ENCODE measurements around the gene METTL25. TPM values are rescaled to one million over a fixed set of nuclear protein-coding genes. Genes with fewer than 3 reads are reported as not detected.

The METTL25 gene, protein sequence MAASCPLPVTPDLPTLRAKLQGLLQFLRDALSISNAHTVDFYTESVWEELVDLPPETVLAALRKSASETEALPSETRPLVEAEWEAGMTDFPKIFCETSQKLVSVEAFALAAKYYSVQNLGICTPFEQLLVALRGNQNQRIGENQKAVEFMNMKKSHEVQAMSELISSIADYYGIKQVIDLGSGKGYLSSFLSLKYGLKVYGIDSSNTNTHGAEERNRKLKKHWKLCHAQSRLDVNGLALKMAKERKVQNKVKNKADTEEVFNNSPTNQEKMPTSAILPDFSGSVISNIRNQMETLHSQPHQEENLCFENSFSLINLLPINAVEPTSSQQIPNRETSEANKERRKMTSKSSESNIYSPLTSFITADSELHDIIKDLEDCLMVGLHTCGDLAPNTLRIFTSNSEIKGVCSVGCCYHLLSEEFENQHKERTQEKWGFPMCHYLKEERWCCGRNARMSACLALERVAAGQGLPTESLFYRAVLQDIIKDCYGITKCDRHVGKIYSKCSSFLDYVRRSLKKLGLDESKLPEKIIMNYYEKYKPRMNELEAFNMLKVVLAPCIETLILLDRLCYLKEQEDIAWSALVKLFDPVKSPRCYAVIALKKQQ
- 9.4 TPM for polyA plus RNA-seq
- long read RNA-seq, donor 1, partial matches to known transcripts: 6 of 7 reads
- long read RNA-seq, donor 1, other reads (novel, unspliced or antisense): 0 of 7 reads
- long read RNA-seq, donor 2, partial matches to known transcripts: 12 of 17 reads
- long read RNA-seq, donor 2, other reads (novel, unspliced or antisense): 0 of 17 reads
- long read RNA-seq, donor 3: 0 reads
- long read RNA-seq, donor 4, partial matches to known transcripts: 0 of 1 reads
- long read RNA-seq, donor 4, other reads (novel, unspliced or antisense): 0 of 1 reads
- long read RNA-seq, donor 5, partial matches to known transcripts: 0 of 1 reads
- long read RNA-seq, donor 5, other reads (novel, unspliced or antisense): 0 of 1 reads
- long read RNA-seq, donor 6, partial matches to known transcripts: 0 of 2 reads
- long read RNA-seq, donor 6, other reads (novel, unspliced or antisense): 0 of 2 reads
- long read RNA-seq, donor 7, partial matches to known transcripts: 0 of 1 reads
- long read RNA-seq, donor 7, other reads (novel, unspliced or antisense): 0 of 1 reads
- long read RNA-seq, donor 8, partial matches to known transcripts: 0 of 4 reads
- long read RNA-seq, donor 8, other reads (novel, unspliced or antisense): 0 of 4 reads
- long read RNA-seq, donor 9, partial matches to known transcripts: 0 of 5 reads
- long read RNA-seq, donor 9, other reads (novel, unspliced or antisense): 0 of 5 reads
- long read RNA-seq, donor 10, partial matches to known transcripts: 0 of 2 reads
- long read RNA-seq, donor 10, other reads (novel, unspliced or antisense): 0 of 2 reads
- long read RNA-seq, donor 11, partial matches to known transcripts: 8 of 9 reads
- long read RNA-seq, donor 11, other reads (novel, unspliced or antisense): 0 of 9 reads

DNA sequence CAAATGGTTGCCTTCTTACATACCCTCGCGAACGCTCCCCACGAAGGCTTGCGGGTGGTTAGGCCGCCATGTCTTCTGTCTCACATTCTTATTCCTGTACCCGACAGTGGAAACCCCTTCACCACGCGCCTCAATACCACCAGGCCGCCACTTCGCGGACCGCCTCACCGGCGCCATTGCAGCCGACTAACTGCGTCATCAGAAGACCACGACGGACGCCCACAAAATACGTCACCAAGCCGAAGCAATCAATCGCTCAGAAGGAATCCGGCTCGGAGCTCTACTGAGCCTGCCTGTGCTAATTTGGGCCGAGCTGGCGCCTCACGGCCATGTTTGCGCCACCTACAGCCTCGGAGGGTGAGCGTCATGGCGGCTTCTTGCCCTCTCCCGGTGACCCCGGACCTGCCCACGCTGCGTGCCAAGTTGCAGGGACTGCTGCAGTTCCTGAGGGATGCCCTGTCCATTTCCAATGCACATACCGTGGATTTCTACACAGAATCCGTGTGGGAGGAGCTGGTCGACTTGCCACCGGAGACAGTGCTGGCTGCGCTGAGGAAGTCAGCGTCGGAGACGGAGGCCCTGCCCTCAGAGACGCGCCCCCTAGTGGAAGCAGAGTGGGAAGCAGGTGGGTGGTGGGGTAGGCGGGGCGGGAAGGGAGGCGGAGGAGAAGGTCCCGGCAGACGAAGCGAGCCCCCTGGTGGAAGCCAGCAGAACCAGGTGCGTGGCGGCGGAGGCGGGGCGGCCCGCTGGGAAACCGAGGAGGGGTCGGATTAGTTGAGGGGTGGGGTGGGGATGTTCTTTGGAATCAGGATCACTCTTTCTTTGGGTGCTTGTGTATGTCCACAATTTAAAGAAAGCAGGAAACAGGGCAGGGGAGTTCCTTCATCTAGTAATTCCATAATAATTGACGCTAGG is at the start of gene METTL25, which contains the start of gene CCDC59:
TSS of gene METTL25 (plus strand) at position 330 of the 915 bp plus-strand sequence. CDS start at position 367, 37 bp downstream.
TSS of gene CCDC59 (minus strand) at position 188 of the 915 bp plus-strand sequence. CDS start at position 177, 11 bp downstream.
- H3K27ac ChIP-seq (ENCODE audit: low read length): peak within 1 kb of the TSS; percentile 96
- WGBS (ENCODE audit: insufficient coverage, low lambda C conversion rate): no CpG with 5 or more reads among the region's 61 CpGs
- peak within 1 kb of the TSS; percentile 98 for H3K4me3 ChIP-seq (ENCODE audit: low read length)
- no peaks in the 10 kb centered on the region for H3K27me3 ChIP-seq (ENCODE audit: control insufficient read depth, insufficient read depth, low read length)
- peaks cover 12% of the 10 kb centered on the region for H3K36me3 ChIP-seq (ENCODE audit: control insufficient read depth, insufficient read depth, low read length)
- peak; percentile 98 to 99 for DNase-seq
- no peaks in the 10 kb centered on the region for H3K9me3 ChIP-seq (ENCODE audit: control insufficient read depth, low read depth, low read length)
- H3K4me1 ChIP-seq (ENCODE audit: control insufficient read depth, insufficient read depth, low read length): no peaks in the 10 kb centered on the region

DNA sequence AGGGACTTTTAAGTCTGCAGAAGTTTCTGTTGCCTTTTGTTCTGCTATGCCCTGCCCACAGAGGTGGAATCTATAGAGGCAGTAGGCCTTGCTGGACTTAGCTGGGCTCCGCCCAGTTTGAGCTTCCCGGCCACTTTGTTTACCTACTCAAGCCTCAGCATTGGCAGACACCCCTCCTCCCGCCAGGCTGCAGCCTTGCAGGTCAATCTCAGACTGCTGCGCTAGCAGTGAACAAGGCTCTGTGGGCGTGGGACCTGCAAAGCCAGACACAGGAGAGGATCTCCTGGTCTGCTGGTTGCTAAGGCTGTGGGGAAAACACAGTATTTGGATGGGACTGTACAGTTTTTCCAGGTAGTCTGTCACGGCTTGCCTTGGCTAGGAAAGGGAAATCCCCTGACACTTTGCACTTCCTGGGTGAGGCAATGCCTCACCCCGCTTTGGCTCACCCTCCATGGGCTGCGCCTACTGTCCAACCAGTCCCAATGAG is 43.9 kb upstream of the METTL25 start:
- no peak overlapping the region for H3K4me3 ChIP-seq (ENCODE audit: low read length)

DNA sequence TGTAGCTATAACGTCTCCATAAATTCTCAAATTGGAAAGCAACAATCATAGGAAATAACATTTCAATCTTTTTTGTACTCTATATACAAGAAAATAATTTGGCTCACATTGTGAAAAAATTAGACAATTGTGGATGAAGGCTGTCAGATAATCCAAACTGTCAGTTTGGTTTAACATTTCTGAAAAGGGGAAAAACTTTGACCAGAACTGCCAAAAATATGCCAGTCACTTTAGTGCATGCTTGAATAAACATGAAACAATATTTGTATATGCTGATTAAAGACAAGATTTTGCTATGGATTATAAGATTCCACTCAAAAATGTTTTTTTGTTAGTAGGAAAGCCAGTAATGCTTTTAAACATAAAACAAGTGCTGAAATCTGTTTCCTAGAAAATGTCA is 39.1 kb upstream of the METTL25 start:
- no peak for DNase-seq
- 67% methylated on average over 1 of the region's 1 CpG for WGBS (ENCODE audit: insufficient coverage, low lambda C conversion rate)
- H3K4me1 ChIP-seq (ENCODE audit: control insufficient read depth, insufficient read depth, low read length): no peaks in the 10 kb centered on the region

More for the DNA sequence above, 43.9 kb upstream of the METTL25 start:
- DNase-seq: peak in 1 of 2 donors; percentile 9
- Histone ChIP-seq H3K27me3 (ENCODE audit: control insufficient read depth, insufficient read depth, low read length) (no peaks in the 10 kb centered on the region), H3K9me3 (ENCODE audit: control insufficient read depth, low read depth, low read length) (no peaks in the 10 kb centered on the region), H3K4me1 (ENCODE audit: control insufficient read depth, insufficient read depth, low read length) (no peaks in the 10 kb centered on the region), H3K36me3 (ENCODE audit: control insufficient read depth, insufficient read depth, low read length) (no peaks in the 10 kb centered on the region), H3K27ac (ENCODE audit: low read length) (no peak overlapping the region)
- WGBS (ENCODE audit: insufficient coverage, low lambda C conversion rate): no CpG with 5 or more reads among the region's 8 CpGs

DNA sequence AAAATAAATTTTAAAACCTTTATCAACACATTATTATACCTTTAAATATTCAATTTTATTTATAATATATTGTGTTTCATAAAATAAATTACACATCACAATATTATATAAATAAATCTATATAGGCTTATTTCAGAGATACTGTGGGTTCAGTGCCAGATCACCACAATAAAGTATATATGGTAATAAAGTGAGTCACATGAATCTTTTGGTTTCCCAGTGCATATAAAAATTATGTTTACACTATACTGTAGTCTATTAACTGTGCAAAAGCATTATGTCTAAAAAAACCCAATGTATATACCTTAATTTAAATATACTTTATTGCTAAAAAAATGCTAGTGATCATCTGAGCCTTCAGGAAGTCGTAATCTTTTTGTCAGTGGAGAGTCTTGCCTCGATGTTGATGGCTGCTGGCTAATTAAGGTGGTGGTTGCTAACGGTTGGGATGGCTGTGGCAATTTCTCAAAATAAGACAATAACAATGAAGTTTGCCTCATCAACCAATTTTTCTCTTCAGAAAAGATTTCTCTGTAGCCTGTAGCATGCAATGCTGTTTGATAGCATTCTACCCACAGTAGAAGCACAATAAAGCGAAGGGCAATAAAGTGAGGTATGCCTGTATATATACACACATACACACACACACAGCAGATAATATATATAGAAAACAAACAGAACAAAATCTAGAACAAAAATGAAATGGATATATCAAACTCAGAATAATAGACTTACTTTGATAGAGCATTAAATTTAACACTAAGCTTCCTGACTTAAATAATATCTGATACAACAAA is 32.6 kb upstream of the METTL25 start:
- no peaks in the 10 kb centered on the region for H3K9me3 ChIP-seq (ENCODE audit: control insufficient read depth, low read depth, low read length)
- no peak overlapping the region for H3K27ac ChIP-seq (ENCODE audit: low read length)
- no peak for DNase-seq
- no peaks in the 10 kb centered on the region for H3K4me1 ChIP-seq (ENCODE audit: control insufficient read depth, insufficient read depth, low read length)
- H3K27me3 ChIP-seq (ENCODE audit: control insufficient read depth, insufficient read depth, low read length): no peaks in the 10 kb centered on the region
- no peak overlapping the region for H3K4me3 ChIP-seq (ENCODE audit: low read length)
- H3K36me3 ChIP-seq (ENCODE audit: control insufficient read depth, insufficient read depth, low read length): no peaks in the 10 kb centered on the region
- WGBS (ENCODE audit: insufficient coverage, low lambda C conversion rate): no CpG with 5 or more reads among the region's 4 CpGs

More for the DNA sequence above, 39.1 kb upstream of the METTL25 start:
- H3K27me3 ChIP-seq (ENCODE audit: control insufficient read depth, insufficient read depth, low read length): no peaks in the 10 kb centered on the region
- H3K9me3 ChIP-seq (ENCODE audit: control insufficient read depth, low read depth, low read length): no peaks in the 10 kb centered on the region
- H3K27ac ChIP-seq (ENCODE audit: low read length): no peak overlapping the region
- H3K4me3 ChIP-seq (ENCODE audit: low read length): no peak overlapping the region
- H3K36me3 ChIP-seq (ENCODE audit: control insufficient read depth, insufficient read depth, low read length): no peaks in the 10 kb centered on the region

DNA sequence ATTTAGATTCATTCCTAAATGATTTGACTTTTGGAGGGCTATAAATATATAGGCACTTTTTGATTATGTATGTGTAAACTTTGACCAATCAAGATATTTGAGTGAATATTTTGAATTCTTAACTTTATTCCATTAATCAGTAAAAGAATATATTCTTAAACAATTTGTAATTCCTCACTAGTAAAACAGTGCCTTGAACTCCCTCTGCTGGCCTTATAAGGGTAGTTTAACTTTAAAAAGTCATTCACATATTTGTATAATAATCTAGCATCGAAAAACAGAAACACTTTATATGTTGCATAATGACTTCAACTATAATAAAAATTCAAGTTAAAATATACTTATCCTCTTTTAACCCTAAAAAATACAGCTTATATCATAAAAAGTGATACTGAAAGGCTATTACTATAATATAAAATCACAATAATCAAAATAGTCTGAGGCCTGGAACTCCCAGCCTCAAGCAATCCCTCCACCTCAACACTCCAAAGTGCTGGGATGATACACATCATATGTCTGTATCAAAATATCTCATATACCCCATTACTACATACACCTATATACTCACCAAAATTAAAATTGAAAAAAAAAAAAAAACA is 31.3 kb upstream of the METTL25 start:
- H3K27ac ChIP-seq (ENCODE audit: low read length): no peak overlapping the region
- DNase-seq: no peak
- H3K9me3 ChIP-seq (ENCODE audit: control insufficient read depth, low read depth, low read length): no peaks in the 10 kb centered on the region
- no peaks in the 10 kb centered on the region for H3K36me3 ChIP-seq (ENCODE audit: control insufficient read depth, insufficient read depth, low read length)
- no peaks in the 10 kb centered on the region for H3K27me3 ChIP-seq (ENCODE audit: control insufficient read depth, insufficient read depth, low read length)
- no peak overlapping the region for H3K4me3 ChIP-seq (ENCODE audit: low read length)
- no CpG with 5 or more reads among the region's 1 CpG for WGBS (ENCODE audit: insufficient coverage, low lambda C conversion rate)
- no peaks in the 10 kb centered on the region for H3K4me1 ChIP-seq (ENCODE audit: control insufficient read depth, insufficient read depth, low read length)

DNA sequence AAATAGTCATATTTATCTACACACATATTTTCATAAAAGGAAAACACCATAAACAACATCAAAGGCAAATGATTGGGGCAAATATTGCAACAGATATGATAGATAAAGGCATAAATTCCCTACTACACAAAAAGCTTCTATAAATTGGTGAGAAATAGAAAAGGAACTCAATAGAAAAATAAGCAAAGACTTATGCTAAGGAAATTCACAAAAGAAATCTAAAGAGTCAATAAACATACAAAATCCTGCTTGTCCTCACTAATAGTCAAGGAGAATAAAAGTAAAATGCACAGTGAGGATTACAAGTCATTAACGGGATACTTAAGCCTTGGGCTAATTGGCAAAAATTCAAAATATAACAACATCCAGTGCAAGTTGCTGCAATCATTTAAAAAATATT is 30.5 kb upstream of the METTL25 start:
- Histone ChIP-seq H3K9me3 (ENCODE audit: control insufficient read depth, low read depth, low read length) (no peaks in the 10 kb centered on the region), H3K36me3 (ENCODE audit: control insufficient read depth, insufficient read depth, low read length) (no peaks in the 10 kb centered on the region), H3K4me1 (ENCODE audit: control insufficient read depth, insufficient read depth, low read length) (no peaks in the 10 kb centered on the region), H3K27ac (ENCODE audit: low read length) (no peak overlapping the region), H3K27me3 (ENCODE audit: control insufficient read depth, insufficient read depth, low read length) (no peaks in the 10 kb centered on the region), H3K4me3 (ENCODE audit: low read length) (no peak overlapping the region)
- DNase-seq: no peak
- WGBS (ENCODE audit: insufficient coverage, low lambda C conversion rate): 100% methylated on average over 1 of the region's 1 CpG

DNA sequence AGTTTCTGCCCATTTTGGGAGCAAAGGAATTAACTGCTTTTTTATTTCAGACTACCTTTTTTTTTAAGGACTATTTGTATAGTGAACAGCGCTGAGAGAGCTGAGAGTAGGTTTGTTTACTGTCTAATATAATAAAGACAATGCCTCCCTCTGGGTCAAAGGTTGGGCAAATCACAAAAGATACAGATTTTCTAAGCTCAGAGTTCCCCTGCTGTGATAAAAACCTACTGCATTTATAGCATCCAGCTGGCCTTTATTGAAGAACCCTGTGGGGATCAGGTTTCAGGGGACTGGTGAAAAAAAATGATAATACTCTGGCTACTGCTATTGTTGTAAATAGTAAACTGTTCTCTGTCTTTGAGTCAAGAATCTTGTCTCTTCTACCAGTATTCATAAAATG is 28.8 kb upstream of the METTL25 start:
- H3K27ac ChIP-seq (ENCODE audit: low read length): no peak overlapping the region
- no peak overlapping the region for H3K4me3 ChIP-seq (ENCODE audit: low read length)
- H3K4me1 ChIP-seq (ENCODE audit: control insufficient read depth, insufficient read depth, low read length): no peaks in the 10 kb centered on the region
- WGBS (ENCODE audit: insufficient coverage, low lambda C conversion rate): no CpG with 5 or more reads among the region's 1 CpG
- no peaks in the 10 kb centered on the region for H3K27me3 ChIP-seq (ENCODE audit: control insufficient read depth, insufficient read depth, low read length)
- DNase-seq: peak; percentile 2 to 14
- no peaks in the 10 kb centered on the region for H3K9me3 ChIP-seq (ENCODE audit: control insufficient read depth, low read depth, low read length)
- no peaks in the 10 kb centered on the region for H3K36me3 ChIP-seq (ENCODE audit: control insufficient read depth, insufficient read depth, low read length)

DNA sequence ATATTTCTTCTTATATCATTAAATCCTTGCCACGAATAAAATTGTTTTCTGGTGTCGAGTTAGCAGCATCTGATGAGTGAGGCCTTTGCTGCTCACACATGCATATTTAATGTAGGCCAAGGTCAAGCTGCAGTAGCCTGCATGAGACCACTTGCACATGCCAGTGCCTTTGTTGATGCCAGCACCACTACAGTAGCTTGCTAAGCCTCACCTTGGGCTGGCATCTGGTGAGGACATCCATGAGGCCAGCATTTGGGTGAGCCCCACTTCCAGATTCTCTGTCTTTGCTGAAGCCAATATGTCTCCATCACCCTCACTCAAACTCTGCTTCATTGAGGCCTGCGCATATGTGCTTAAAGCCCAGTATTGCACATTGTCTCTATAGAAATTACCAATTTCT is 8.2 kb upstream of the METTL25 start:
- Histone ChIP-seq H3K4me1 (ENCODE audit: control insufficient read depth, insufficient read depth, low read length) (no peaks in the 10 kb centered on the region), H3K4me3 (ENCODE audit: low read length) (no peak overlapping the region), H3K27me3 (ENCODE audit: control insufficient read depth, insufficient read depth, low read length) (no peaks in the 10 kb centered on the region), H3K27ac (ENCODE audit: low read length) (no peak overlapping the region), H3K36me3 (ENCODE audit: control insufficient read depth, insufficient read depth, low read length) (peaks cover 22% of the 10 kb centered on the region), H3K9me3 (ENCODE audit: control insufficient read depth, low read depth, low read length) (no peaks in the 10 kb centered on the region)
- no CpG with 5 or more reads among the region's 3 CpGs for WGBS (ENCODE audit: insufficient coverage, low lambda C conversion rate)
- DNase-seq: no peak

Measured in large intestine (tissue), 12 donors.